GM10266 (cell line): Measurements from ENCODE around the gene FDPS.
A peak's percentile ranks its signal among the peaks of the same experiment; 100 is the strongest.

Source experiments
- DNase-seq: peaks from one replicate; pipeline ENCODE4 v3.0.0; 2012; ENCODE audit errors: extremely low spot score
- CTCF ChIP-seq: IDR thresholded peaks from 2 replicates; pipeline ENCODE4 v1.5.1; 2012; ENCODE audit warnings: mild to moderate bottlenecking, low read depth; ENCODE audit not compliant: control insufficient read depth, insufficient read depth; ENCODE audit errors: missing control alignments

Gene FDPS

DNA sequence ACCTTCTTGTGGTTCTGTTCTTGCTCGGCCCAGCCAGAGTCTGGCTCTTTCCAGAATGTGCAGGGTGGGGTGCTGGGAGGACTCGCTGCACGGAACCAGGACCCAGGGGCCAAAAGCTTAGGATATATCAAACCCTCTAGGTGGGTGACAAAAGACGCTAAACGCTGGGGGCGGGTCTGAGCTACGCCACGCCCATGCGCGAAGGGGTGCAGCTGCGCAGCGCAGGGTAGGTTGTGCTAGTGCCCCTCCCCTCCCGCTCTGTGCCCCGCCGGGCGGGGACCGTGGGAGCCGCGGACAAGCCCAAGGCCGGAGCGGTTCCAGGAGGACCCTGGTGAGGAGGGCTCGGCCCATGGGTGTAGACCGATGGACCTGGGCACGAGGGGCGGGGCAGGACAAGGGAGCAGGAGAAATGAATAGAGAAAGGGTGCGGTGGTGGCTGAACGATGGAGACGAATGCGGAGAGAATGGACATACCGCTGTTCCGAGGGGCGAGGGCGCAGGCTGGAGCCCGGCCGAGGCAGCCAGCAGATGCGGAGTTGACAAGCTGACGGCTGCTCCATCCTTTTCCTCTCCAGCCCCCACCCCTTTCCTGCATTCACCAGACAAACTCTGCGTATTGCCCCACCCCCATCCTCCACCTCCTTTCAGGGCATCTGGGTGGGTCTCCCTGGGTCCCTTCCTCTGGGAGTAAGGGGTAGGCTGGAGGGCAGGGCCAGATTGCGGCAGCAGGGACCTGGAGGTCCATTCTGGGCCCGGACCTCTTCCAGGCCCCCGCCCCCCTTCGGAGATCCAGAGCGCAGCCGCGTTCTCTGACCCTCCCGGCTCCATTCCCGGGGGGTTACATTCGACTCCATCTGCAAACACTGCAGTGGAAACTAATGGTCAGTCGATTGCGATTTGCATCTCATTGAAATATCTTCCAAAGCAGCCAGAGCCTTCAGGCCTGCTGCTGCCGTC, 12.3 kb downstream of the FDPS start, which contains the start of gene RUSC1:
RUSC1 (plus strand) TSS at position 234 of the 957 bp plus-strand sequence. CDS start 880 bp downstream, outside the sequence.
- TF ChIP-seq CTCF: no peak
- peak; percentile 82 for DNase-seq

DNA sequence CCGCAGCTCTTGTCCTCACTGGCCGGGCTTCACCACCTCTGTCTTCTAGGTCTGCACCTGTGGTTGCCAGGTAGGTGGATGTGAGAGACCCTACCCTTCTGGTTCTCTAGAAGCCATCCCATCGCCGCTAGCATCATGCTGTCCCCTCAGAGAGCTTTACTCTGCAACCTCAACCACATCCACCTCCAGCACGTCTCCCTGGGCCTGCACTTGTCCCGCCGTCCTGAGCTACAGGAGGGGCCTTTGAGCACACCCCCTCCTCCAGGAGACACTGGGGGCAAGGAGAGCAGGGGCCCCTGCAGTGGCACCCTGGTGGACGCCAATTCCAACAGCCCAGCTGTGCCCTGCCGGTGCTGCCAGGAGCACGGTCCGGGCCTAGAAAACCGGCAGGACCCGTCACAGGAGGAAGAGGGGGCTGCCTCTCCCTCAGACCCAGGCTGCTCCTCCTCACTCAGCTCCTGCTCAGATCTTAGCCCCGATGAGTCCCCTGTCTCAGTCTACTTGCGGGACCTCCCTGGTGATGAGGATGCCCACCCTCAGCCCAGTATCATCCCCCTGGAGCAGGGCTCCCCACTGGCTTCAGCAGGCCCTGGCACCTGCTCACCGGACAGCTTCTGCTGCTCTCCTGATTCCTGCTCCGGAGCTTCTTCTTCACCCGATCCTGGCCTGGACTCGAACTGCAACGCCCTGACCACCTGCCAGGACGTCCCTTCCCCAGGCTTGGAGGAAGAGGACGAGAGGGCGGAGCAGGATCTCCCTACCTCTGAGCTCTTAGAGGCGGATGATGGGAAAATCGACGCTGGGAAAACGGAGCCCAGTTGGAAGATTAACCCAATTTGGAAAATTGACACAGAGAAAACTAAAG, 13.2 kb downstream of the FDPS start:
- DNase-seq: no peak

GRCh38 chr1:155322571-155322952, 13.9 kb downstream of the FDPS start:
- no peak for DNase-seq
- no peak for TF ChIP-seq CTCF

More for the DNA sequence above, 13.2 kb downstream of the FDPS start:
- no peak for TF ChIP-seq CTCF

- TF ChIP-seq CTCF: peak; percentile 97
- DNase-seq: peak; percentile 90
These were observed 14.5 kb downstream of the FDPS start for GRCh38 chr1:155322953-155323728.

GRCh38 chr1:155323729-155324036, 15.0 kb downstream of the FDPS start:
- TF ChIP-seq CTCF: no peak
- peak; percentile 91 for DNase-seq

- no peak for TF ChIP-seq CTCF
- peak; percentile 97 for DNase-seq
These were observed 15.5 kb downstream of the FDPS start for GRCh38 chr1:155324037-155324716.
